HepG2 (cell line): ENCODE data around the gene NEDD4L. TPM values are rescaled to one million over a fixed set of nuclear protein-coding genes. Genes with fewer than 3 reads are reported as not detected.

ENCODE experiments used
- BCL6 ChIP-seq: IDR thresholded peaks from 2 replicates; pipeline ENCODE4 v1.6.1; 2016; ENCODE audit warnings: missing genetic modification reagents, missing compliant biosample characterization
- CCDC6 ChIP-seq: sonication (generic); formaldehyde crosslinking; IDR thresholded peaks from 2 replicates; pipeline ENCODE4 v1.8.1; 2022; ENCODE audit warnings: mild to moderate bottlenecking, missing genetic modification reagents, moderate library complexity
- IKZF1 ChIP-seq: fragments of 450-650 bp; IDR thresholded peaks from 2 replicates; pipeline ENCODE4 v1.7.1; 2016
- IRF2 ChIP-seq: IDR thresholded peaks from 2 replicates; pipeline ENCODE4 v1.6.1; 2018; ENCODE audit warnings: missing genetic modification reagents, missing compliant biosample characterization
- KLF12 ChIP-seq: sonication (generic); formaldehyde crosslinking; IDR thresholded peaks from 2 replicates; pipeline ENCODE4 v1.4.0; 2020; ENCODE audit warnings: missing genetic modification reagents, borderline replicate concordance
- MIXL1 ChIP-seq: IDR thresholded peaks from 2 replicates; pipeline ENCODE4 v1.6.1; 2016
- MTF1 ChIP-seq: sonication (generic); formaldehyde crosslinking; IDR thresholded peaks from 2 replicates; pipeline ENCODE4 v1.5.0; 2020; ENCODE audit warnings: missing genetic modification reagents
- MTF2 ChIP-seq: sonication (generic); formaldehyde crosslinking; IDR thresholded peaks from 2 replicates; pipeline ENCODE4 v1.5.0; 2020; ENCODE audit warnings: missing genetic modification reagents, borderline replicate concordance
- SAP130 ChIP-seq: IDR thresholded peaks from 2 replicates; pipeline ENCODE4 v1.6.1; 2016; ENCODE audit warnings: low read depth
- TAF1 ChIP-seq: sonication (generic); formaldehyde crosslinking; IDR thresholded peaks from 2 replicates; pipeline ENCODE4 v1.4.0; 2020; ENCODE audit warnings: missing genetic modification reagents
- TCF12 ChIP-seq, 2 experiments: fragments of 450-650 bp in 1 of 2; sonication (generic) in 1 of 2; formaldehyde crosslinking in 1 of 2; IDR thresholded peaks; 2 replicates each; pipeline versions ENCODE4 v1.6.1 to v1.8.0; 2017 to 2022; ENCODE audit warnings: antibody characterized with exemption in 1 of 2, mild to moderate bottlenecking in 1 of 2, missing genetic modification reagents in 1 of 2, moderate library complexity in 1 of 2
- ZBTB7A ChIP-seq: sonication (generic); formaldehyde crosslinking; IDR thresholded peaks from 2 replicates; pipeline ENCODE4 v1.8.0; 2022; ENCODE audit warnings: mild to moderate bottlenecking, missing genetic modification reagents
- ZNF747 ChIP-seq: sonication (generic); formaldehyde crosslinking; IDR thresholded peaks from 2 replicates; pipeline ENCODE4 v1.8.1; 2023; ENCODE audit warnings: missing genetic modification reagents, mild to moderate bottlenecking, borderline replicate concordance
- ZNF816 ChIP-seq: sonication (generic); formaldehyde crosslinking; IDR thresholded peaks from 2 replicates; pipeline ENCODE4 v1.8.0; 2022; ENCODE audit warnings: missing genetic modification reagents, mild to moderate bottlenecking, borderline replicate concordance
- ZSCAN20 ChIP-seq: sonication (generic); formaldehyde crosslinking; IDR thresholded peaks from 2 replicates; pipeline ENCODE4 v1.4.0; 2020; ENCODE audit warnings: missing genetic modification reagents, mild to moderate bottlenecking, borderline replicate concordance
- polyA plus RNA-seq, 8 experiments: library from polyadenylated mRNA; depleted of rRNA in 3 of 8; stranded (reverse) in 7 of 8; unstranded in 1 of 8; fragments of >200 nt; fragmentation: Illumina TruSeq in 4 of 8; extraction: Trizol in 4 of 8; gene quantifications; 2 replicates each; pipeline versions ENCODE4 v1.2.1 to v1.2.3, GENCODE V29; 2011 to 2016; ENCODE audit warnings: low read depth in 4 of 8, missing spikeins in 1 of 8, mixed read lengths in 1 of 8; ENCODE audit not compliant: insufficient read depth in 1 of 8
- total RNA-seq, 5 experiments: library from RNA; depleted of rRNA; stranded (reverse); fragments of >200 nt; fragmentation: Illumina TruSeq; extraction: Trizol; gene quantifications; 2 replicates each; pipeline ENCODE4 v1.2.3, GENCODE V29; 2016; ENCODE audit warnings: low read depth in 1 of 5
- TF ChIP-seq, protein P1 (sequence below): fragments of 450-650 bp; IDR thresholded peaks from 2 replicates; pipeline ENCODE4 v1.6.1; 2017; ENCODE audit warnings: mild to moderate bottlenecking
- TF ChIP-seq, protein P2 (sequence below): sonication (generic); formaldehyde crosslinking; IDR thresholded peaks from 2 replicates; pipeline ENCODE4 v1.5.1; 2020; ENCODE audit warnings: missing genetic modification reagents, mild to moderate bottlenecking, borderline replicate concordance
- TF ChIP-seq, protein P3 (sequence below): sonication (generic); formaldehyde crosslinking; IDR thresholded peaks from 2 replicates; pipeline ENCODE4; 2020; ENCODE audit warnings: missing genetic modification reagents, mild to moderate bottlenecking, borderline replicate concordance
- TF ChIP-seq, protein P4 (sequence below): sonication (generic); formaldehyde crosslinking; IDR thresholded peaks from 2 replicates; pipeline ENCODE4 v1.8.1; 2023; ENCODE audit warnings: mild to moderate bottlenecking, missing genetic modification reagents
- TF ChIP-seq, protein P5 (sequence below): sonication (generic); formaldehyde crosslinking; conservative IDR thresholded peaks from 2 replicates; pipeline ENCODE4 v1.4.0; 2020; ENCODE audit warnings: missing genetic modification reagents

NEDD4L gene
- total and polyA plus RNA-seq, 2 of the 13 experiments (the other 11 are each of a cell fraction or from before 2014, with no cell fraction given): 168 to 390 TPM

DNA sequence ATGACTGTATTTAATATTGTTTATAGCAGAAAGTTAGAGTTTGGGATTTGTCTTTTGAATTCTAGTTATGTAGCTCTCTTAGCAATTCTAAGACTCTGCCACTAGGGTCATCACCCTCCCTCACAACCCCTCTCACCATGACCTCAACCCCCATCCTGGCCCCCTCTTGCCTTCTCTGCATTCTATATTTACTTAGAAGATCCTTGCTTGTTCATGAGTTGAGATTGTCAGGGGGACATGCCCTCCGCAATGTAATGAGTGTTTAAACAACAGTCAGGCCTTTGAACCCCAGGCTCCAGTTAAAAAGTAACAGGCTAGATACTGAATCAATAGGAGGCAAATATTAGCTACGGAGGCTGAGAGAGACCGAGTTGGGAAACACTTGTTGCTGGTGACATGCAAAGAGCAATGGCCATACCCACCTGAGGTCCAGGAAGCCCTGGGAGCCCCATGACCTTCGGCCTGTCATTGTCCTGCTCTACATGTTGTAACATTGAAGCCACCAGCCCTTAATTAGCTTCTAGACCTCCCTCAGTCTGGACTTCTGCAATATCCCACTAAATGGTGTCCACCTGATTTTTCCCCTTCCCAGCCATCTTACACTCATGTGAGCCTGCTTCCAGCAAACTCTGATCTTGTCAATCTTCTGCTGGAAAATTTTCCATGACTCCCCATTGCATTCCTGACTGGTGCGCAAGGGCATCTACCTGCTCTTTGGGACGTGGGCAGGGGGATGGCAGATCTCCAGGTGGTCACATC is 363.8 kb downstream of the NEDD4L start (continued):
- TF ChIP-seq, protein P1, sequence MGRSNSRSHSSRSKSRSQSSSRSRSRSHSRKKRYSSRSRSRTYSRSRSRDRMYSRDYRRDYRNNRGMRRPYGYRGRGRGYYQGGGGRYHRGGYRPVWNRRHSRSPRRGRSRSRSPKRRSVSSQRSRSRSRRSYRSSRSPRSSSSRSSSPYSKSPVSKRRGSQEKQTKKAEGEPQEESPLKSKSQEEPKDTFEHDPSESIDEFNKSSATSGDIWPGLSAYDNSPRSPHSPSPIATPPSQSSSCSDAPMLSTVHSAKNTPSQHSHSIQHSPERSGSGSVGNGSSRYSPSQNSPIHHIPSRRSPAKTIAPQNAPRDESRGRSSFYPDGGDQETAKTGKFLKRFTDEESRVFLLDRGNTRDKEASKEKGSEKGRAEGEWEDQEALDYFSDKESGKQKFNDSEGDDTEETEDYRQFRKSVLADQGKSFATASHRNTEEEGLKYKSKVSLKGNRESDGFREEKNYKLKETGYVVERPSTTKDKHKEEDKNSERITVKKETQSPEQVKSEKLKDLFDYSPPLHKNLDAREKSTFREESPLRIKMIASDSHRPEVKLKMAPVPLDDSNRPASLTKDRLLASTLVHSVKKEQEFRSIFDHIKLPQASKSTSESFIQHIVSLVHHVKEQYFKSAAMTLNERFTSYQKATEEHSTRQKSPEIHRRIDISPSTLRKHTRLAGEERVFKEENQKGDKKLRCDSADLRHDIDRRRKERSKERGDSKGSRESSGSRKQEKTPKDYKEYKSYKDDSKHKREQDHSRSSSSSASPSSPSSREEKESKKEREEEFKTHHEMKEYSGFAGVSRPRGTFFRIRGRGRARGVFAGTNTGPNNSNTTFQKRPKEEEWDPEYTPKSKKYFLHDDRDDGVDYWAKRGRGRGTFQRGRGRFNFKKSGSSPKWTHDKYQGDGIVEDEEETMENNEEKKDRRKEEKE: no peak
- TF ChIP-seq IRF2 (no peak; the same call in none of the 2 replicates), ZNF816 (CRISPR knock-in tag) (no peak), TAF1 (CRISPR knock-in tag) (peak; percentile 36; the same call in 1 of the 2 replicates), IKZF1 (no peak), TCF12 (IDR thresholded peaks at IDR 0.05) (no peak), TCF12 (CRISPR knock-in tag; IDR thresholded peaks at IDR 0.05) (peak; percentile 100), MTF2 (CRISPR knock-in tag) (0 out of 2 replicates have a peak, but pooled peaks have one; percentile 52), KLF12 (CRISPR knock-in tag) (0 out of 2 replicates have a peak, but pooled peaks have one; percentile 25), MIXL1 (peak; percentile 90; the same call in 1 of the 2 replicates), ZBTB7A (CRISPR knock-in tag) (peak; percentile 90; the same call in 1 of the 2 replicates), ZNF747 (CRISPR knock-in tag) (peak; percentile 91; the same call in 1 of the 2 replicates), MTF1 (CRISPR knock-in tag) (no peak), CCDC6 (no peak), SAP130 (peak; percentile 56), ZSCAN20 (no peak), BCL6 (CRISPR knock-in tag) (peak; percentile 71)
- TF ChIP-seq, protein P2, sequence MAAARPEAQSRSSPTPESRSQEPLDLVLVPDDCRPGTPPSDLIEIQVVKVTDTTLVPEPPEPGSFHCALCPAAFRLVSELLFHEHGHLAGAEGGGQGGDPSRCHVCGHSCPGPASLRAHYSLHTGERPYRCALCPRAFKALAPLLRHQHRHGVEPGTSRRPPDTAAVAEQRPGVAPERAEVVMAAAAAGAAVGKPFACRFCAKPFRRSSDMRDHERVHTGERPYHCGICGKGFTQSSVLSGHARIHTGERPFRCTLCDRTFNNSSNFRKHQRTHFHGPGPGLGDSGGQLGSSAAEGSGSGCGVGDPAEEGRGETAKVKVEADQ: peak; percentile 83
- TF ChIP-seq, protein P3, sequence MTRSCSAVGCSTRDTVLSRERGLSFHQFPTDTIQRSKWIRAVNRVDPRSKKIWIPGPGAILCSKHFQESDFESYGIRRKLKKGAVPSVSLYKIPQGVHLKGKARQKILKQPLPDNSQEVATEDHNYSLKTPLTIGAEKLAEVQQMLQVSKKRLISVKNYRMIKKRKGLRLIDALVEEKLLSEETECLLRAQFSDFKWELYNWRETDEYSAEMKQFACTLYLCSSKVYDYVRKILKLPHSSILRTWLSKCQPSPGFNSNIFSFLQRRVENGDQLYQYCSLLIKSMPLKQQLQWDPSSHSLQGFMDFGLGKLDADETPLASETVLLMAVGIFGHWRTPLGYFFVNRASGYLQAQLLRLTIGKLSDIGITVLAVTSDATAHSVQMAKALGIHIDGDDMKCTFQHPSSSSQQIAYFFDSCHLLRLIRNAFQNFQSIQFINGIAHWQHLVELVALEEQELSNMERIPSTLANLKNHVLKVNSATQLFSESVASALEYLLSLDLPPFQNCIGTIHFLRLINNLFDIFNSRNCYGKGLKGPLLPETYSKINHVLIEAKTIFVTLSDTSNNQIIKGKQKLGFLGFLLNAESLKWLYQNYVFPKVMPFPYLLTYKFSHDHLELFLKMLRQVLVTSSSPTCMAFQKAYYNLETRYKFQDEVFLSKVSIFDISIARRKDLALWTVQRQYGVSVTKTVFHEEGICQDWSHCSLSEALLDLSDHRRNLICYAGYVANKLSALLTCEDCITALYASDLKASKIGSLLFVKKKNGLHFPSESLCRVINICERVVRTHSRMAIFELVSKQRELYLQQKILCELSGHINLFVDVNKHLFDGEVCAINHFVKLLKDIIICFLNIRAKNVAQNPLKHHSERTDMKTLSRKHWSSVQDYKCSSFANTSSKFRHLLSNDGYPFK (CRISPR knock-in tag): no peak
- TF ChIP-seq, protein P4, sequence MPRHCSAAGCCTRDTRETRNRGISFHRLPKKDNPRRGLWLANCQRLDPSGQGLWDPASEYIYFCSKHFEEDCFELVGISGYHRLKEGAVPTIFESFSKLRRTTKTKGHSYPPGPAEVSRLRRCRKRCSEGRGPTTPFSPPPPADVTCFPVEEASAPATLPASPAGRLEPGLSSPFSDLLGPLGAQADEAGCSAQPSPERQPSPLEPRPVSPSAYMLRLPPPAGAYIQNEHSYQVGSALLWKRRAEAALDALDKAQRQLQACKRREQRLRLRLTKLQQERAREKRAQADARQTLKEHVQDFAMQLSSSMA (CRISPR knock-in tag): no peak
- TF ChIP-seq, protein P5, sequence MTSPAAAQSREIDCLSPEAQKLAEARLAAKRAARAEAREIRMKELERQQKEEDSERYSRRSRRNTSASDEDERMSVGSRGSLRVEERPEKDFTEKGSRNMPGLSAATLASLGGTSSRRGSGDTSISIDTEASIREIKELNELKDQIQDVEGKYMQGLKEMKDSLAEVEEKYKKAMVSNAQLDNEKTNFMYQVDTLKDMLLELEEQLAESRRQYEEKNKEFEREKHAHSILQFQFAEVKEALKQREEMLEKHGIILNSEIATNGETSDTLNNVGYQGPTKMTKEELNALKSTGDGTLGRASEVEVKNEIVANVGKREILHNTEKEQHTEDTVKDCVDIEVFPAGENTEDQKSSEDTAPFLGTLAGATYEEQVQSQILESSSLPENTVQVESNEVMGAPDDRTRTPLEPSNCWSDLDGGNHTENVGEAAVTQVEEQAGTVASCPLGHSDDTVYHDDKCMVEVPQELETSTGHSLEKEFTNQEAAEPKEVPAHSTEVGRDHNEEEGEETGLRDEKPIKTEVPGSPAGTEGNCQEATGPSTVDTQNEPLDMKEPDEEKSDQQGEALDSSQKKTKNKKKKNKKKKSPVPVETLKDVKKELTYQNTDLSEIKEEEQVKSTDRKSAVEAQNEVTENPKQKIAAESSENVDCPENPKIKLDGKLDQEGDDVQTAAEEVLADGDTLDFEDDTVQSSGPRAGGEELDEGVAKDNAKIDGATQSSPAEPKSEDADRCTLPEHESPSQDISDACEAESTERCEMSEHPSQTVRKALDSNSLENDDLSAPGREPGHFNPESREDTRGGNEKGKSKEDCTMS: no peak
